SK-N-SH (cell line): ENCODE measurements around the gene SPPL2C. TPM values are rescaled to one million over a fixed set of nuclear protein-coding genes. Genes with fewer than 3 reads are reported as not detected.

Experiments
- CTCF ChIA-PET: fragments of 300-600, 350-600 bp; formaldehyde crosslinking; extraction: SDS; loops from one replicate; lab custom pipeline; 2021; lab: Yijun Ruan, JAX
- POLR2A ChIA-PET: fragments of 350-600 bp; sonication (Branson Sonifier 250); formaldehyde crosslinking; extraction: SDS; loops from one replicate; lab custom pipeline; 2020; ENCODE audit warnings: antibody characterized with exemption, inconsistent platforms; lab: Yijun Ruan, JAX
- DNase-seq: peaks from one replicate; pipeline ENCODE4 v3.0.0; 2012
- H2AFZ ChIP-seq: fragments of 200-600 bp; sonication (generic); 2 replicates; pipeline ENCODE4 v1.8.1; 2016; ENCODE audit warnings: antibody characterized with exemption, mild to moderate bottlenecking, low read depth
- H3F3A ChIP-seq: fragments of 200-600 bp; sonication (generic); replicated peaks from 2 replicates; pipeline ENCODE3; 2016; ENCODE audit warnings: antibody characterized with exemption, mild to moderate bottlenecking; ENCODE audit not compliant: insufficient read depth
- H3K27ac ChIP-seq, 2 experiments: fragments of 200-500 bp in 1 of 2; fragments of 200-600 bp in 1 of 2; sonication (Bioruptor generic) in 1 of 2; sonication (generic), shearing (Covaris generic) in 1 of 2; 2 replicates each; pipeline versions ENCODE4 v1.5.1 to v1.6.1; 2014 to 2016; ENCODE audit warnings: low read depth in 2 of 2, inconsistent platforms in 1 of 2, low read length in 1 of 2, mild to moderate bottlenecking in 1 of 2, mixed read lengths in 1 of 2
- H3K27me3 ChIP-seq: fragments of 200-600 bp; sonication (generic), shearing (Covaris generic); 2 replicates; pipeline ENCODE4 v1.6.1; 2016; ENCODE audit warnings: mixed run types; ENCODE audit not compliant: insufficient read depth
- H3K36me3 ChIP-seq, 2 experiments: fragments of 200-500 bp in 1 of 2; fragments of 200-600 bp in 1 of 2; sonication (Bioruptor generic) in 1 of 2; sonication (generic) in 1 of 2; replicated peaks in 1 of 2; 2 replicates each; pipeline versions ENCODE3 to v1.5.1; 2014 to 2016; ENCODE audit warnings: low read length in 1 of 2, mild to moderate bottlenecking in 1 of 2; ENCODE audit not compliant: insufficient read depth in 2 of 2, control insufficient read depth in 1 of 2
- H3K4me1 ChIP-seq, 2 experiments: fragments of 200-500 bp in 1 of 2; fragments of 200-600 bp in 1 of 2; sonication (Bioruptor generic) in 1 of 2; sonication (generic), shearing (Covaris generic) in 1 of 2; 2 replicates each; pipeline versions ENCODE4 v1.5.1 to v1.6.1; 2014 to 2016; ENCODE audit warnings: low read depth in 1 of 2, low read length in 1 of 2, mixed run types in 1 of 2; ENCODE audit not compliant: insufficient read depth in 2 of 2, control insufficient read depth in 1 of 2
- H3K4me2 ChIP-seq: fragments of 200-600 bp; sonication (generic), shearing (Covaris generic); 2 replicates; pipeline ENCODE4 v1.6.1; 2017; ENCODE audit warnings: mixed run types
- H3K4me3 ChIP-seq, 2 experiments: fragments of 200-500 bp in 1 of 2; fragments of 200-600 bp in 1 of 2; sonication (Bioruptor generic) in 1 of 2; sonication (generic), shearing (Covaris generic) in 1 of 2; 2 replicates each; pipeline versions ENCODE4 v1.5.1 to v1.8.1; 2014 to 2016; ENCODE audit warnings: low read depth in 2 of 2, inconsistent platforms in 1 of 2, low read length in 1 of 2, mild to moderate bottlenecking in 1 of 2, mixed read lengths in 1 of 2, moderate library complexity in 1 of 2
- H3K79me2 ChIP-seq: fragments of 200-600 bp; sonication (generic); 2 replicates; pipeline ENCODE4 v1.8.1; 2017; ENCODE audit warnings: mild to moderate bottlenecking; ENCODE audit not compliant: insufficient read depth
- H3K9ac ChIP-seq: fragments of 200-600 bp; sonication (generic); 2 replicates; pipeline ENCODE4 v1.6.1; 2017; ENCODE audit warnings: mixed run types
- H3K9me2 ChIP-seq: fragments of 200-600 bp; sonication (generic); 2 replicates; pipeline ENCODE4 v1.6.1; 2017; ENCODE audit warnings: mixed run types
- H3K9me3 ChIP-seq: fragments of 200-600 bp; sonication (generic); 2 replicates; pipeline ENCODE4 v1.6.1; 2017; ENCODE audit warnings: mixed run types, mild to moderate bottlenecking, moderate library complexity
- H4K20me1 ChIP-seq: fragments of 200-600 bp; sonication (generic); 2 replicates; pipeline ENCODE4 v1.6.1; 2017; ENCODE audit warnings: mild to moderate bottlenecking, mixed run types; ENCODE audit not compliant: insufficient read depth
- CTCF ChIP-seq: fragments of 200-600 bp; sonication (generic); IDR thresholded peaks from 2 replicates; pipeline ENCODE4 v1.6.1; 2017; ENCODE audit warnings: antibody characterized with exemption, mild to moderate bottlenecking, moderate library complexity
- ELF1 ChIP-seq: IDR thresholded peaks from 2 replicates; pipeline ENCODE4 v1.4.0; 2012
- EP300 ChIP-seq, 2 experiments: IDR thresholded peaks; 2 replicates each; pipeline versions ENCODE4 v1.4.0 to v1.6.1; 2012; ENCODE audit warnings: borderline replicate concordance in 1 of 2, low read depth in 1 of 2, low read length in 1 of 2
- FOXM1 ChIP-seq: IDR thresholded peaks from 2 replicates; pipeline ENCODE4 v1.4.0; 2012; ENCODE audit warnings: low read depth, mild to moderate bottlenecking
- GABPA ChIP-seq: IDR thresholded peaks from 2 replicates; pipeline ENCODE4 v1.4.0; 2012; ENCODE audit warnings: low read depth, mild to moderate bottlenecking
- MAX ChIP-seq: IDR thresholded peaks from 2 replicates; pipeline ENCODE4 v1.4.0; 2012; ENCODE audit warnings: low read depth
- MEF2A ChIP-seq: IDR thresholded peaks from 2 replicates; pipeline ENCODE4 v1.4.0; 2012; ENCODE audit warnings: low read depth, borderline replicate concordance
- MXI1 ChIP-seq: IDR thresholded peaks from 2 replicates; pipeline ENCODE4 v1.6.1; 2012; ENCODE audit warnings: mild to moderate bottlenecking, low read depth, low read length, improper control_type of control experiment
- NFIC ChIP-seq: IDR thresholded peaks from 2 replicates; pipeline ENCODE4 v1.4.0; 2012; ENCODE audit warnings: borderline replicate concordance
- NRF1 ChIP-seq: IDR thresholded peaks from 2 replicates; pipeline ENCODE4 v1.6.1; 2012; ENCODE audit warnings: low read depth, mild to moderate bottlenecking, low read length
- POLR2AphosphoS5 ChIP-seq: IDR thresholded peaks from 2 replicates; pipeline ENCODE4 v1.6.1; 2012; ENCODE audit warnings: low read depth, low read length
- RCOR1 ChIP-seq: fragments of 150-350 bp; IDR thresholded peaks from 2 replicates; pipeline ENCODE4 v1.6.1; 2017; ENCODE audit warnings: antibody characterized with exemption, low read length
- REST ChIP-seq: IDR thresholded peaks from 2 replicates; pipeline ENCODE4 v1.6.1; 2012; ENCODE audit warnings: mild to moderate bottlenecking, low read depth, low read length, moderate library complexity
- RFX5 ChIP-seq: IDR thresholded peaks from 2 replicates; pipeline ENCODE4 v1.6.1; 2012; ENCODE audit warnings: mild to moderate bottlenecking, improper control_type of control experiment, low read length
- RXRA ChIP-seq: IDR thresholded peaks from 2 replicates; pipeline ENCODE4 v1.4.0; 2012; ENCODE audit warnings: low read depth, mild to moderate bottlenecking, borderline replicate concordance
- SMC3 ChIP-seq: IDR thresholded peaks from 2 replicates; pipeline ENCODE4 v1.6.1; 2012; ENCODE audit warnings: low read depth, low read length, improper control_type of control experiment
- TAF1 ChIP-seq: IDR thresholded peaks from 2 replicates; pipeline ENCODE4 v1.6.1; 2012; ENCODE audit warnings: low read depth, mild to moderate bottlenecking, low read length, moderate library complexity, borderline replicate concordance
- TEAD4 ChIP-seq: IDR thresholded peaks from 2 replicates; pipeline ENCODE4 v1.4.0; 2012; ENCODE audit warnings: mild to moderate bottlenecking, borderline replicate concordance; ENCODE audit not compliant: insufficient read depth
- USF1 ChIP-seq: IDR thresholded peaks from 2 replicates; pipeline ENCODE4 v1.4.0; 2012; ENCODE audit warnings: low read depth, borderline replicate concordance
- WGBS: methylation state at CpG from one replicate; pipeline ENCODE4 v1.1.6; 2017; ENCODE audit warnings: low lambda C conversion rate; 5-methylcytosine and 5-hydroxymethylcytosine counted together
- polyA plus RNA-seq, 3 experiments: library from polyadenylated mRNA; depleted of rRNA; stranded (reverse); fragments of >200 nt; gene quantifications; 2 replicates each; pipeline ENCODE4 v1.2.3, GENCODE V29; 2012

SPPL2C gene
- polyA plus RNA-seq, 1 of the 3 experiments (the other 2 are of a cell fraction) = not detected

- no peaks in the 10 kb centered on the region for H3K9me2 ChIP-seq
- DNase-seq = no peak
- 63% methylated on average over 9 of the region's 9 CpGs for WGBS
- TF ChIP-seq ELF1 = no peak
- TF ChIP-seq EP300 (IDR thresholded peaks at IDR 0.05; ENCODE audit: borderline replicate concordance in 1 of 2, low read depth in 1 of 2, low read length in 1 of 2) = no peak
- TF ChIP-seq TAF1 = no peak
- TF ChIP-seq FOXM1 = no peak
- no peak for TF ChIP-seq USF1
- TF ChIP-seq RXRA = no peak
- no peak for TF ChIP-seq SMC3
- TF ChIP-seq REST = no peak
- no peak for TF ChIP-seq RCOR1
- TF ChIP-seq TEAD4 = no peak
- no peak for TF ChIP-seq RFX5
- TF ChIP-seq GABPA = no peak
- no peak for TF ChIP-seq MAX
- TF ChIP-seq NFIC = no peak
- TF ChIP-seq CTCF = no peak
- no peak for TF ChIP-seq MEF2A
- TF ChIP-seq NRF1 = no peak
- TF ChIP-seq MXI1 = no peak
- TF ChIP-seq POLR2AphosphoS5 = no peak
- H3K27ac ChIP-seq = no peak overlapping the region
- no peaks in the 10 kb centered on the region for H3K36me3 ChIP-seq
- no peaks in the 10 kb centered on the region for H3K79me2 ChIP-seq
- no peaks in the 10 kb centered on the region for H3K9me3 ChIP-seq
- no peak overlapping the region for H3K4me3 ChIP-seq
- H3K4me2 ChIP-seq = no peak overlapping the region
- H3K27me3 ChIP-seq = peaks cover 16% of the 10 kb centered on the region; the same call in 1 of the 2 replicates
- ChIA-PET CTCF (interaction anchor here (1.0 to 18.6 kb wide), 5 partner anchors 4 to 119 kb away, joined by 3 to 327 read pairs (median 18); partner anchors contain the start of genes MAPT and SPPL2C), POLR2A (no interaction called here)
- no peak overlapping the region for H3K9ac ChIP-seq
- H4K20me1 ChIP-seq = no peaks in the 10 kb centered on the region
- no peak overlapping the region for H2AFZ ChIP-seq
- no peaks in the 10 kb centered on the region for H3F3A ChIP-seq
- H3K4me1 ChIP-seq = peaks cover 0 to 7% of the 10 kb centered on the region in 2 experiments; a peak in 1 of 4 replicates
Measured at GRCh38 chr17:45841186-45841585, 3.5 kb upstream of the SPPL2C start.
